22Rv1 (cell line): ENCODE measurements around the gene VEPH1.

ENCODE experiments used
- CTCF ChIP-seq: fragments of 450-650 bp; IDR thresholded peaks from 2 replicates; pipeline ENCODE4 v1.5.1; 2017; ENCODE audit warnings: mild to moderate bottlenecking
- ZFX ChIP-seq: fragments of 450-650 bp; IDR thresholded peaks from 2 replicates; pipeline ENCODE4 v1.6.1; 2017; ENCODE audit warnings: antibody characterized with exemption, borderline replicate concordance

GRCh38 chr3:157257101-157257500, 246.1 kb downstream of the VEPH1 start:
- TF ChIP-seq CTCF (no peak), ZFX (no peak)
